ENCODE results near the gene NPAS2.

GRCh38 chr2:100987536-100987935 lies 167.6 kb downstream of the NPAS2 start:
- TF ChIP-seq EZH2 (IDR thresholded peaks at IDR 0.05; ENCODE audit: low read depth): no peak
- no peak for TF ChIP-seq CTCF (conservative IDR thresholded peaks at IDR 0.05)

All from PC-9 (cell line).